HUES64 (cell line): ENCODE measurements around the gene APP.
A peak's percentile ranks its signal among the peaks of the same experiment; 100 is the strongest.
"Not testable (repeated sequence)": the region's sequence is repeated elsewhere in the genome, so short reads cannot be mapped to it uniquely, and the experiment has no call there.

Experiments used
- H3K27ac ChIP-seq: 2 replicates; pipeline ENCODE4 v1.7.0; 2013; ENCODE audit warnings: low read depth, low read length, inconsistent platforms
- H3K27me3 ChIP-seq: 2 replicates; pipeline ENCODE4 v1.6.1; 2013; ENCODE audit warnings: mild to moderate bottlenecking, low read length; ENCODE audit not compliant: insufficient read depth
- H3K36me3 ChIP-seq: 2 replicates; pipeline ENCODE4 v1.6.1; 2013; ENCODE audit warnings: mild to moderate bottlenecking, low read length; ENCODE audit not compliant: insufficient read depth
- H3K4me1 ChIP-seq: 2 replicates; pipeline ENCODE4 v1.6.1; 2013; ENCODE audit warnings: mild to moderate bottlenecking, low read length, moderate library complexity; ENCODE audit not compliant: insufficient read depth
- H3K4me3 ChIP-seq: 2 replicates; pipeline ENCODE4 v1.5.1; 2013; ENCODE audit warnings: mild to moderate bottlenecking, low read length, moderate library complexity
- H3K9ac ChIP-seq: 2 replicates; pipeline ENCODE4 v1.6.1; 2013; ENCODE audit warnings: mild to moderate bottlenecking, low read depth, low read length
- H3K9me3 ChIP-seq: 2 replicates; pipeline ENCODE4 v1.6.1; 2013; ENCODE audit warnings: low read depth, low read length; ENCODE audit not compliant: insufficient read depth
- WGBS: fragments of 150-250, 120-280 bp; methylation state at CpG from one replicate; pipeline ENCODE4 v1.1.7; 2013; ENCODE audit warnings: missing lambda C conversion rate; 5-methylcytosine and 5-hydroxymethylcytosine counted together

APP gene

GRCh38 chr21:26020081-26020480, 150.5 kb downstream of the APP start:
- no peak overlapping the region for H3K27ac ChIP-seq
- peaks cover 15% of the 10 kb centered on the region for H3K4me1 ChIP-seq
- H3K27me3 ChIP-seq, result no peaks in the 10 kb centered on the region
- no peak overlapping the region for H3K4me3 ChIP-seq
- 95% methylated on average over 1 of the region's 4 CpGs for WGBS
- H3K9me3 ChIP-seq, result no peaks in the 10 kb centered on the region
- peaks cover 28% of the 10 kb centered on the region for H3K36me3 ChIP-seq
- H3K9ac ChIP-seq, result no peak overlapping the region

- Histone ChIP-seq H3K27ac (no peak overlapping the region), H3K27me3 (no peaks in the 10 kb centered on the region), H3K4me3 (no peak overlapping the region), H3K9me3 (no peaks in the 10 kb centered on the region), H3K4me1 (peaks cover 8% of the 10 kb centered on the region), H3K36me3 (peaks cover 33% of the 10 kb centered on the region), H3K9ac (no peak overlapping the region)
- WGBS, result 97% methylated on average over 1 of the region's 1 CpG
Measured at GRCh38 chr21:26019236-26019635, 151.3 kb downstream of the APP start.

GRCh38 chr21:26013970-26014369, 156.6 kb downstream of the APP start:
- Histone ChIP-seq H3K9ac (no peak overlapping the region), H3K4me3 (no peak overlapping the region), H3K27ac (no peak overlapping the region), H3K27me3 (no peaks in the 10 kb centered on the region), H3K36me3 (peaks cover 13% of the 10 kb centered on the region; the same call in 1 of the 2 replicates), H3K4me1 (peaks cover 12% of the 10 kb centered on the region), H3K9me3 (no peaks in the 10 kb centered on the region)
- WGBS, result 76% methylated on average over 4 of the region's 4 CpGs

- H3K27me3 ChIP-seq, H3K9ac ChIP-seq, H3K9me3 ChIP-seq, H3K4me3 ChIP-seq: not testable (repeated sequence)
- Histone ChIP-seq H3K27ac (0 out of 2 replicates have a peak overlapping the region, but pooled peaks have one; percentile 32), H3K4me1 (peaks cover 21% of the 10 kb centered on the region), H3K36me3 (peaks cover 12% of the 10 kb centered on the region; the same call in 1 of the 2 replicates)
- WGBS, result 91% methylated on average over 4 of the region's 4 CpGs
Measured at GRCh38 chr21:26012482-26012881, 158.1 kb downstream of the APP start.

- Histone ChIP-seq H3K4me1 (peaks cover 21% of the 10 kb centered on the region), H3K9ac (no peak overlapping the region), H3K27ac (no peak overlapping the region), H3K27me3 (no peaks in the 10 kb centered on the region), H3K36me3 (peaks cover 10% of the 10 kb centered on the region; the same call in 1 of the 2 replicates), H3K4me3 (no peak overlapping the region), H3K9me3 (no peaks in the 10 kb centered on the region)
- WGBS, result 94% methylated on average over 6 of the region's 6 CpGs
Measured at GRCh38 chr21:26011292-26011940, 159.2 kb downstream of the APP start.

- peaks cover 12% of the 10 kb centered on the region; the same call in 1 of the 2 replicates for H3K36me3 ChIP-seq
- H3K27ac ChIP-seq, result peak overlapping the region; percentile 26; the same call in 1 of the 2 replicates
- whole genome bisulfite sequencing, result 93% methylated on average over 8 of the region's 8 CpGs
- H3K9ac ChIP-seq, result no peak overlapping the region
- peaks cover 32% of the 10 kb centered on the region for H3K4me1 ChIP-seq
- H3K27me3 ChIP-seq, result no peaks in the 10 kb centered on the region
- no peak overlapping the region for H3K4me3 ChIP-seq
- H3K9me3 ChIP-seq, result no peaks in the 10 kb centered on the region
Measured at GRCh38 chr21:26007951-26008498, 162.5 kb downstream of the APP start.

GRCh38 chr21:26005464-26005863, 165.1 kb downstream of the APP start:
- Histone ChIP-seq H3K9ac (no peak overlapping the region), H3K36me3 (peaks cover 17% of the 10 kb centered on the region; the same call in 1 of the 2 replicates), H3K27me3 (no peaks in the 10 kb centered on the region), H3K9me3 (no peaks in the 10 kb centered on the region), H3K4me1 (peaks cover 38% of the 10 kb centered on the region), H3K4me3 (no peak overlapping the region), H3K27ac (no peak overlapping the region)
- WGBS, result 100% methylated on average over 1 of the region's 1 CpG

GRCh38 chr21:26003404-26003803, 167.2 kb downstream of the APP start:
- WGBS, result 92% methylated on average over 4 of the region's 4 CpGs
- Histone ChIP-seq H3K4me1 (peaks cover 44% of the 10 kb centered on the region), H3K9me3 (no peaks in the 10 kb centered on the region), H3K9ac (no peak overlapping the region), H3K27ac (no peak overlapping the region), H3K4me3 (no peak overlapping the region), H3K36me3 (peaks cover 15% of the 10 kb centered on the region; the same call in 1 of the 2 replicates), H3K27me3 (no peaks in the 10 kb centered on the region)

GRCh38 chr21:26001356-26001755, 169.2 kb downstream of the APP start:
- Histone ChIP-seq H3K4me3 (no peak overlapping the region), H3K36me3 (peaks cover 25% of the 10 kb centered on the region), H3K4me1 (peaks cover 59% of the 10 kb centered on the region), H3K9me3 (no peaks in the 10 kb centered on the region), H3K9ac (no peak overlapping the region), H3K27me3 (no peaks in the 10 kb centered on the region), H3K27ac (no peak overlapping the region)
- 95% methylated on average over 5 of the region's 5 CpGs for WGBS

GRCh38 chr21:25999921-26000582, 170.5 kb downstream of the APP start:
- Histone ChIP-seq H3K4me1 (peaks cover 65% of the 10 kb centered on the region), H3K27me3 (no peaks in the 10 kb centered on the region), H3K9me3 (no peaks in the 10 kb centered on the region), H3K36me3 (peaks cover 28% of the 10 kb centered on the region), H3K27ac (peak overlapping the region; percentile 95; the same call in 1 of the 2 replicates), H3K9ac (no peak overlapping the region), H3K4me3 (no peak overlapping the region)
- WGBS, result 84% methylated on average over 18 of the region's 19 CpGs
